ENCODE measurements around the gene SLN. TPM values are rescaled to one million over a fixed set of nuclear protein-coding genes. Genes with fewer than 3 reads are reported as not detected.

SLN gene
- total RNA-seq, 3 donors from 2014 or later: 0.58 TPM; not detected in 2

DNA sequence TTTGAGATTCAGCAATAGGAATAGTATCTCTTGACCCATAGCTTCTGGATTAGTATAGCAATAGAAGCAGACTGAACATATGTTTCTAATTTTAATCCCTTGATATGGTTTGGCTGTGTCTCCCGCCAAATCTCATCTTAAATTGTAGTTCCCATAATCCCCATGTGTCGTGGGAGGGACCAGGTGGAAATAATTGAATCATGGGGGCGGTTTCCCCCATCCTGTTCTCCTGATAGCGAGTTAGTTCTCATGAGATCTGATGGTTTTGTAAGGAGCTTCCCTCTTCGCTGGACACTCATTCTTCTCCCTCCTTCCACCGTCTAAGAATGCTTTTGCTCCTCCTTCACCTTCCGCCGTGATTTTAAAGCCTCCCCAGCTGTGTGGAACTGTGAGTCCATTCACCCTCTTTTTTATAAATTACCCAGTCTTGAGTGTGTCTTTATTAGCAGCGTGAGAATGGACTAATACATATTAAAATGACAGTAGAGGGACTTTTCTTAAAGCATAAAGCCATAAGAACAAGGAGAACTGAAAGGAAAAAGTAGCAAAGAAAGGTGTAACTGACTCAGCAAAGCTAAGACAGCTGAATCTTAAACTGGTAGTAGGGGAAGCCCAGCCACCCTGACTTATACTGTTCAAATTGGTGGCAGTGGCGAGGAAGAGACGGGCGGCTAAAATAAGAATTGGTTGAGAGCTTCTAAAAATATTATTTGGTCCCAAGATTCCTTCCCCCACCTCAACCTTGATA, 20.3 kb upstream of the SLN start:
- Histone ChIP-seq H3K9me3 (no peaks in the 10 kb centered on the region), H3K4me1 (ENCODE audit: low read depth) (no peaks in the 10 kb centered on the region), H3K4me3 (no peak overlapping the region), H3K36me3 (ENCODE audit: low read depth) (no peaks in the 10 kb centered on the region)
- intact Hi-C loops (cut with DNase I, micrococcal nuclease): no loop called here
- ATAC-seq: no peak
- TF ChIP-seq, protein P1, sequence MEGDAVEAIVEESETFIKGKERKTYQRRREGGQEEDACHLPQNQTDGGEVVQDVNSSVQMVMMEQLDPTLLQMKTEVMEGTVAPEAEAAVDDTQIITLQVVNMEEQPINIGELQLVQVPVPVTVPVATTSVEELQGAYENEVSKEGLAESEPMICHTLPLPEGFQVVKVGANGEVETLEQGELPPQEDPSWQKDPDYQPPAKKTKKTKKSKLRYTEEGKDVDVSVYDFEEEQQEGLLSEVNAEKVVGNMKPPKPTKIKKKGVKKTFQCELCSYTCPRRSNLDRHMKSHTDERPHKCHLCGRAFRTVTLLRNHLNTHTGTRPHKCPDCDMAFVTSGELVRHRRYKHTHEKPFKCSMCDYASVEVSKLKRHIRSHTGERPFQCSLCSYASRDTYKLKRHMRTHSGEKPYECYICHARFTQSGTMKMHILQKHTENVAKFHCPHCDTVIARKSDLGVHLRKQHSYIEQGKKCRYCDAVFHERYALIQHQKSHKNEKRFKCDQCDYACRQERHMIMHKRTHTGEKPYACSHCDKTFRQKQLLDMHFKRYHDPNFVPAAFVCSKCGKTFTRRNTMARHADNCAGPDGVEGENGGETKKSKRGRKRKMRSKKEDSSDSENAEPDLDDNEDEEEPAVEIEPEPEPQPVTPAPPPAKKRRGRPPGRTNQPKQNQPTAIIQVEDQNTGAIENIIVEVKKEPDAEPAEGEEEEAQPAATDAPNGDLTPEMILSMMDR (IDR thresholded peaks at IDR 0.05): no peak
- no peak for DNase-seq

DNA sequence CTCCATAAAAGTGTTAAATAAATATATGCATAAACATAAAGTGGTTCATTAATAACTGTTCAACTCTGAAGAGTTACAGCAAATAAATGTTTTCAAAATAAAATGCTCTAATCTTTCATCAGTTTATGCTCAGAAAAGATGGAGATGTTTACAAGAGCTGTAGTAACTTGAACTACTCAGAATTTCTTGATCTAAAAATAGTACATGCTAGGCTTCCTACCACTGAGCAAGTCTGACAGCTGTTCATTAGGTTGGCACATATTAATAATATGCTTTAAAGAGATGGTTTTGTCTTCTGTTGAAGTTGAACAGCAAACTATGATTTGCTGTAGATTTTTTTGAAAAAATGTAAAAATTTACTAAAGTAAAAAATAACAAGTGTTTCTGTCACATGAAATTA, 10.8 kb upstream of the SLN start:
- TF ChIP-seq, protein P1 (IDR thresholded peaks at IDR 0.05): no peak

DNA sequence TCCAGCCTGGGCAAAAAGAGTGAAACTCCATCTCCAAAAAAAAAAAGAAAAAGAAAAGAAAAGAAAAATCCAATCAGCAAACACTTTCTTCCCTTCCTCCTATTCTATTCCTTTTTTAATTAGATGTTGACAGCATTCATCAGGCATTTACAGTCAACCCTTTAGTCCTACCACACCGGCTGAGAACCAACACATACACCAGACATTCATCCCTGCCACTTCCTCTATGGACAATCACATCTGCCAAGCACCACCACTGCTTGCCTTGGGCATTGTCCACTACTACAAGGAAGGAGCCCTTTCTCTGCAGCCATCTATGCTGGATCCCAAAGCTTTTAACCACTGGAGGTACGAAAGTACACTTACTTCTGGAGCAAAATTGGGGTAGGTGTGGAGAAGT, 9.4 kb upstream of the SLN start:
- intact Hi-C loops (cut with DNase I, micrococcal nuclease): no loop called here
- DNase-seq: no peak
- Histone ChIP-seq H3K9me3 (no peaks in the 10 kb centered on the region), H3K4me3 (no peak overlapping the region), H3K36me3 (ENCODE audit: low read depth) (no peaks in the 10 kb centered on the region), H3K4me1 (ENCODE audit: low read depth) (no peaks in the 10 kb centered on the region)
- no peak for ATAC-seq
- TF ChIP-seq, protein P1 (IDR thresholded peaks at IDR 0.05): no peak

More for the DNA sequence above, 10.8 kb upstream of the SLN start:
- ATAC-seq: no peak
- Histone ChIP-seq H3K4me3 (no peak overlapping the region), H3K36me3 (ENCODE audit: low read depth) (no peaks in the 10 kb centered on the region), H3K9me3 (no peaks in the 10 kb centered on the region), H3K4me1 (ENCODE audit: low read depth) (no peaks in the 10 kb centered on the region)
- no peak for DNase-seq
- intact Hi-C loops (cut with DNase I, micrococcal nuclease): no loop called here

DNA sequence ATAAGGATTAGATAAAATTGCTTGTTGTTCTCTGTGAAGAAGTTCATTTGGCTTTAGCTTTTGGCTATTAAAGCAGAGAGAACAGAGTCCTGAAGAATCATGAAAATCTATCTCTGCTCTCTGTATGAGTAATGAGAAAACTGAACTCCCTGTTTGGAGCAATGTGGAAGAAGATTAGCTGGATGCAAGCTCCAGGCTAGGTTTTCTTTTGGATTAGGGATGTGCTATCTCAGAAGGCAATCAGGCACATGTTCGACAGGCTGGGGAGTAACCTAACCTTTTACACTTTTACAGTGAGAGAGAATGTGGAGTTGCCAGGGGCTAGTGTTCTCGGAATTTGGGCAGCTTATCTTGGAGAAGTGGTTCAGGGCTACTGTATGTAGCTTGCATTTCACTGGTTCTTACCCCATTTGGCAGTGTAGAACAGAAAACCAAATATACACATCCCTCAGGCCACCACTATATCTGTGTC, 8.5 kb upstream of the SLN start:
- DNase-seq (no peak), ATAC-seq (no peak)
- no peak overlapping the region for H3K4me3 ChIP-seq
- TF ChIP-seq, protein P1 (IDR thresholded peaks at IDR 0.05): no peak
- intact Hi-C loops (cut with DNase I, micrococcal nuclease): no loop called here
- H3K9me3 ChIP-seq: no peaks in the 10 kb centered on the region
- no peaks in the 10 kb centered on the region for H3K36me3 ChIP-seq (ENCODE audit: low read depth)
- H3K4me1 ChIP-seq (ENCODE audit: low read depth): no peaks in the 10 kb centered on the region

DNA sequence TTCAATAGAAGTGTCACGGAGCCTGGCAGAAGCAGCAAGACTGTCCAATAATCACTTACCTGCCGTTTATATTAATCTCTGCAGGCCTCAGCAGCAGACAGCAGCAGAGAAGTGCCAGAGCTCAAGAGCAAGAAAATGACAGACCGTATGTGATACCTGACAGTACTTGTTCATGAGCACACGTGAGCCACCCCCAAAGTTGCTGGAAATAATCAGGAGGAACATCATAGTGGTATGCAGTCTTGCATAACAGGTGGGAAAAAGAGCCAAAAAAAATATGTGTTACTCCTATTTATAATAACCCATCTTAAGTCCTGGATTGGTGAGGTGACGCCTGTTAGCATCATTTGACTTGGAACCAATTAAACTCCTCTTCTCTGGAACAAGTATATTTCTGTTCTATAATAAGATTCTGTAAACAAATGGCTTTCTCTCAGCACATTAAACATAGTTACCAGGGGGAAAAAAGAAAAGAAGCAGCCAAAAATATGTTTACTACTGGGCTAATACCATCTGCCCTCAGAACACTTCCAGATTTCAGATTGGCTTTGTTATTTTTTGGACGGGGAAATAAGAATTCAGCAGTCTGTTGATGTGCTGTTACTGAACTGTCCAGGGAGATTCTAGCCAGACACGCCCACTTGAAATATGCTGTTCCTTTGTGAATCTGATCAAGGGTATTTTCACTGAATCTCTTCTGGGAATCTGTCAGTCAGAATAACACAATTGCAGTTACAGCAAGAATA, 7.9 kb upstream of the SLN start:
- H3K4me1 ChIP-seq (ENCODE audit: low read depth): no peaks in the 10 kb centered on the region
- ATAC-seq: no peak
- DNase-seq: no peak

More for the DNA sequence above, 7.9 kb upstream of the SLN start:
- intact Hi-C loops (cut with DNase I, micrococcal nuclease): no loop called here
- Histone ChIP-seq H3K4me3 (no peak overlapping the region), H3K9me3 (no peaks in the 10 kb centered on the region), H3K36me3 (ENCODE audit: low read depth) (no peaks in the 10 kb centered on the region)
- TF ChIP-seq, protein P1 (IDR thresholded peaks at IDR 0.05): no peak
